ENCODE measurements around the gene TMEM121.

TMEM121 gene

DNA sequence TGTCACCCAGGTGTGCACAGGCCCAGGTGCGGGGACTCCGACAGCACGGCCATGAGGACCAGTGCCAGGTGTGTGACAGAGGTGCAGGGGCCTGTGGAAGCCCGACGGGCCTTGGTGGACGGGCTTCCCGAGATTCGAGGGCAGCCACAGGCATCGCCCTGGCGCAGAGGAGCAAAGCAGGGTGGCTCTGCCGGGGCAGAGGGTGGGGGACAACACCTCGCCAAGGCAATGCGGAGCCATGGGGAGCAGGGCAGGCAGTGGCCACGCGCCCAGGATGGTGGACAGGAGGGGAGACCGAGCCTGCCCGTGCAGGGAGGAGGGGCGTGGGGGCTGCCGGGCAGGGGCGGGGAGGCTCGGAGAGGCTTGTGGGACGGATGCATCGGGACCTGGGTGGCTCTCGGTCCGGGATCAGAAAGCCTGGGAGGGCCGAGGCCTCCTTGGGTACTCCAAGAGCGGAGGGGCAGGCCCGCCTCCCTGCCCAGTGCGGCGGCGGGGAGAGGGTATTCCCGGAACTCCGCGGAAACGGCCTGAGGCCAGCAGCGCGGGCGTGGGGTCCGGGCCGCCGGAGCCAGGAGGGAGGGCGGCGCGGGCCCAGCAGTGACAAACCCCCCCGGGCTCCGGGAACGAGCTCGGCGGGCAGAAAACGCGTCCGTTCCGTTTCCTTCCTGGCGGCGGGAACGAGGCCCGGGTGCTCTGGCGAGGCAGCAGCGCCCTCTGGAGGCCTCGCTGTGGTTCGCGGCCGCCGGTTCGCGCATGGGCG, 1.6 kb downstream of the TMEM121 start:
- H3K9me3 ChIP-seq (ENCODE audit: insufficient read depth, low read length): no peaks in the 10 kb centered on the region
- no peak for TF ChIP-seq EZH2phosphoT487 (IDR thresholded peaks at IDR 0.05; ENCODE audit: low read depth)
- no peak for TF ChIP-seq CTCF (IDR thresholded peaks at IDR 0.05; ENCODE audit: low read depth, low read length)
- no peaks in the 10 kb centered on the region for H3K4me1 ChIP-seq (ENCODE audit: low read length)
- H3K4me3 ChIP-seq (ENCODE audit: low read length): peak overlapping the region; percentile 48; the same call in 1 of the 2 replicates
- H4K20me1 ChIP-seq (ENCODE audit: insufficient read depth, low read length): no peaks in the 10 kb centered on the region
- H3K4me2 ChIP-seq (ENCODE audit: low read length): no peak overlapping the region
- H3K79me2 ChIP-seq (ENCODE audit: low read length): no peaks in the 10 kb centered on the region
- H3K36me3 ChIP-seq (replicated peaks; ENCODE audit: low read depth, low read length): no peaks in the 10 kb centered on the region
- no peak overlapping the region for H3K27ac ChIP-seq (ENCODE audit: low read length)
- peaks cover 17% of the 10 kb centered on the region for H3K27me3 ChIP-seq (ENCODE audit: low read depth, low read length)
- H2AFZ ChIP-seq (ENCODE audit: low read depth, low read length): no peak overlapping the region
- H3K9ac ChIP-seq (ENCODE audit: low read length): no peak overlapping the region

- no peaks in the 10 kb centered on the region for H4K20me1 ChIP-seq (ENCODE audit: insufficient read depth, low read length)
- H3K4me2 ChIP-seq (ENCODE audit: low read length): no peak overlapping the region
- TF ChIP-seq CTCF (IDR thresholded peaks at IDR 0.05; ENCODE audit: low read depth, low read length): no peak
- no peak for TF ChIP-seq EZH2phosphoT487 (IDR thresholded peaks at IDR 0.05; ENCODE audit: low read depth)
- H3K27me3 ChIP-seq (ENCODE audit: low read depth, low read length): peaks cover 18% of the 10 kb centered on the region
- no peak overlapping the region for H2AFZ ChIP-seq (ENCODE audit: low read depth, low read length)
- no peak overlapping the region for H3K9ac ChIP-seq (ENCODE audit: low read length)
- no peak overlapping the region for H3K27ac ChIP-seq (ENCODE audit: low read length)
- H3K36me3 ChIP-seq (replicated peaks; ENCODE audit: low read depth, low read length): no peaks in the 10 kb centered on the region
- H3K79me2 ChIP-seq (ENCODE audit: low read length): no peaks in the 10 kb centered on the region
- no peak overlapping the region for H3K4me3 ChIP-seq (ENCODE audit: low read length)
- no peaks in the 10 kb centered on the region for H3K9me3 ChIP-seq (ENCODE audit: insufficient read depth, low read length)
- no peaks in the 10 kb centered on the region for H3K4me1 ChIP-seq (ENCODE audit: low read length)
Observed at GRCh38 chr14:105528586-105529318, 2.4 kb downstream of the TMEM121 start.

DNA sequence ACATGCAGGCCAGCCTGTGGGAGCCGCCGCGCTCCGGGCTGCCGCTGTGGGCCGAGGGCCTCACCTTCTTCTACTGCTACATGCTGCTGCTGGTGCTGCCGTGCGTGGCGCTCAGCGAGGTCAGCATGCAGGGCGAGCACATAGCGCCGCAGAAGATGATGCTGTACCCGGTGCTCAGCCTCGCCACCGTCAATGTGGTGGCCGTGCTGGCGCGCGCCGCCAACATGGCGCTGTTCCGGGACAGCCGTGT, 2.9 kb downstream of the TMEM121 start:
- Histone ChIP-seq H3K4me3 (ENCODE audit: low read length) (no peak overlapping the region), H3K27me3 (ENCODE audit: low read depth, low read length) (peaks cover 19% of the 10 kb centered on the region), H3K9me3 (ENCODE audit: insufficient read depth, low read length) (no peaks in the 10 kb centered on the region), H3K9ac (ENCODE audit: low read length) (no peak overlapping the region), H3K4me1 (ENCODE audit: low read length) (no peaks in the 10 kb centered on the region), H3K27ac (ENCODE audit: low read length) (no peak overlapping the region), H2AFZ (ENCODE audit: low read depth, low read length) (no peak overlapping the region), H3K79me2 (ENCODE audit: low read length) (no peaks in the 10 kb centered on the region), H3K4me2 (ENCODE audit: low read length) (no peak overlapping the region), H4K20me1 (ENCODE audit: insufficient read depth, low read length) (no peaks in the 10 kb centered on the region), H3K36me3 (replicated peaks; ENCODE audit: low read depth, low read length) (no peaks in the 10 kb centered on the region)
- no peak for TF ChIP-seq EZH2phosphoT487 (IDR thresholded peaks at IDR 0.05; ENCODE audit: low read depth)
- no peak for TF ChIP-seq CTCF (IDR thresholded peaks at IDR 0.05; ENCODE audit: low read depth, low read length)

GRCh38 chr14:105529569-105530284, 3.3 kb downstream of the TMEM121 start:
- Histone ChIP-seq H3K36me3 (replicated peaks; ENCODE audit: low read depth, low read length) (no peaks in the 10 kb centered on the region), H3K9ac (ENCODE audit: low read length) (no peak overlapping the region), H3K27ac (ENCODE audit: low read length) (no peak overlapping the region), H2AFZ (ENCODE audit: low read depth, low read length) (no peak overlapping the region), H3K9me3 (ENCODE audit: insufficient read depth, low read length) (no peaks in the 10 kb centered on the region), H3K79me2 (ENCODE audit: low read length) (no peaks in the 10 kb centered on the region), H3K4me2 (ENCODE audit: low read length) (no peak overlapping the region), H3K4me1 (ENCODE audit: low read length) (no peaks in the 10 kb centered on the region), H4K20me1 (ENCODE audit: insufficient read depth, low read length) (no peaks in the 10 kb centered on the region), H3K27me3 (ENCODE audit: low read depth, low read length) (peaks cover 17% of the 10 kb centered on the region; the same call in 1 of the 2 replicates), H3K4me3 (ENCODE audit: low read length) (no peak overlapping the region)
- TF ChIP-seq CTCF (IDR thresholded peaks at IDR 0.05; ENCODE audit: low read depth, low read length) (no peak), EZH2phosphoT487 (IDR thresholded peaks at IDR 0.05; ENCODE audit: low read depth) (no peak)

Data from OCI-LY3 (cell line).